ENCODE data around the gene VMP1. TPM values are rescaled to one million over a fixed set of nuclear protein-coding genes. Genes with fewer than 3 reads are reported as not detected.
"Not testable (repeated sequence)": the region's sequence is repeated elsewhere in the genome, so short reads cannot be mapped to it uniquely, and the experiment has no call there.

The VMP1 gene
- total RNA-seq, 1 donor from 2014 or later = 169 TPM

GRCh38 chr17:59848778-59849177 is 141.3 kb downstream of the VMP1 start:
- H3K4me3 ChIP-seq = no peak overlapping the region
- H3K27me3 ChIP-seq = no peaks in the 10 kb centered on the region
- DNase-seq (peak; percentile 92), ATAC-seq (peak; percentile 70)
- peaks cover 74% of the 10 kb centered on the region for H3K4me1 ChIP-seq
- intact Hi-C loops (cut with DNase I) = no loop called here
- no peaks in the 10 kb centered on the region for H3K9me3 ChIP-seq
- TF ChIP-seq, protein P1, sequence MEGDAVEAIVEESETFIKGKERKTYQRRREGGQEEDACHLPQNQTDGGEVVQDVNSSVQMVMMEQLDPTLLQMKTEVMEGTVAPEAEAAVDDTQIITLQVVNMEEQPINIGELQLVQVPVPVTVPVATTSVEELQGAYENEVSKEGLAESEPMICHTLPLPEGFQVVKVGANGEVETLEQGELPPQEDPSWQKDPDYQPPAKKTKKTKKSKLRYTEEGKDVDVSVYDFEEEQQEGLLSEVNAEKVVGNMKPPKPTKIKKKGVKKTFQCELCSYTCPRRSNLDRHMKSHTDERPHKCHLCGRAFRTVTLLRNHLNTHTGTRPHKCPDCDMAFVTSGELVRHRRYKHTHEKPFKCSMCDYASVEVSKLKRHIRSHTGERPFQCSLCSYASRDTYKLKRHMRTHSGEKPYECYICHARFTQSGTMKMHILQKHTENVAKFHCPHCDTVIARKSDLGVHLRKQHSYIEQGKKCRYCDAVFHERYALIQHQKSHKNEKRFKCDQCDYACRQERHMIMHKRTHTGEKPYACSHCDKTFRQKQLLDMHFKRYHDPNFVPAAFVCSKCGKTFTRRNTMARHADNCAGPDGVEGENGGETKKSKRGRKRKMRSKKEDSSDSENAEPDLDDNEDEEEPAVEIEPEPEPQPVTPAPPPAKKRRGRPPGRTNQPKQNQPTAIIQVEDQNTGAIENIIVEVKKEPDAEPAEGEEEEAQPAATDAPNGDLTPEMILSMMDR (IDR thresholded peaks at IDR 0.05) = no peak
- H3K27ac ChIP-seq = peak overlapping the region; percentile 98
- H3K36me3 ChIP-seq = no peaks in the 10 kb centered on the region

DNA sequence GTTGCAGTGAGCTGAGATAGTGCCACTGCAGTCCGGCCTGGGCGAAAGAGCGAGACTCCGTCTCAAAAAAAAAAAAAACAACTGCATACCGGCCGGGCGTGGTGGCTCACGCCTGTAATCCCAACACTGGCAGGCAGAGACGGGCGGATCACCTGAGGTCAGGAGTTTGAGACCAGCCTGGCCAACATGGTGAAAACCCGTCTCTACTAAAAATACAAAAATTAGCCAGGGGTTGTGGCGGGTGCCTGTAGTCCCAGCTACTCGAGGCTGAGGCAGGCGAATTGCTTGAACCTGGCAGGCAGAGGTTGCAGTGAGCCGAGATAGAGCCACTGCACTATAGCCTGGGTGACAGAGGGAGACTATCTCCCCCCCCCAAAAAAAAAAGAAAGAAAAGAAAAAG is 142.9 kb downstream of the VMP1 start:
- H3K4me3 ChIP-seq; H3K36me3 ChIP-seq; H3K27ac ChIP-seq; H3K27me3 ChIP-seq; ATAC-seq; DNase-seq; H3K9me3 ChIP-seq; intact Hi-C loops (cut with DNase I): not testable (repeated sequence)
- peaks cover 61% of the 10 kb centered on the region for H3K4me1 ChIP-seq

- peak; percentile 4 for ATAC-seq
- Histone ChIP-seq H3K9me3 (no peaks in the 10 kb centered on the region), H3K4me1 (peaks cover 60% of the 10 kb centered on the region), H3K27me3 (no peaks in the 10 kb centered on the region), H3K36me3 (no peaks in the 10 kb centered on the region), H3K27ac (peak overlapping the region; percentile 37), H3K4me3 (no peak overlapping the region)
- DNase-seq = no peak
- intact Hi-C loops (cut with DNase I) = no loop called here
- TF ChIP-seq, protein P1 (IDR thresholded peaks at IDR 0.05) = no peak
Measured at GRCh38 chr17:59851439-59852375, 144.3 kb downstream of the VMP1 start.

DNA sequence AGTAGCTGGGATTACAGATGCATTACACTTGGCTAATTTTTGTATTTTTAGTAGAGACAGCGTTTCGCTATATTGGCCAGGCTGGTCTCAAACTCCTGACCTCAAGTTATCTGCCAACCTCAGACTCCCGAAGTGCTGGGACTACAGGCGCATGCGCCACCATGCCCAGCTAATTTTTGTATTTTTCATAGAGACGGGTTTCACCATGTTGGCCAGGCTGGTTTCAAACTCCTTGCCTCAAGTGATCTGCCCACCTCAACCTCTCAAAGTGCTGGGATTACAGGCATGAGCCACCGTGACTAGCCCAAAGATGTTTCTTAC is 145.4 kb downstream of the VMP1 start:
- not testable (repeated sequence) for DNase-seq, H3K27me3 ChIP-seq
- peaks cover 49% of the 10 kb centered on the region for H3K4me1 ChIP-seq

DNA sequence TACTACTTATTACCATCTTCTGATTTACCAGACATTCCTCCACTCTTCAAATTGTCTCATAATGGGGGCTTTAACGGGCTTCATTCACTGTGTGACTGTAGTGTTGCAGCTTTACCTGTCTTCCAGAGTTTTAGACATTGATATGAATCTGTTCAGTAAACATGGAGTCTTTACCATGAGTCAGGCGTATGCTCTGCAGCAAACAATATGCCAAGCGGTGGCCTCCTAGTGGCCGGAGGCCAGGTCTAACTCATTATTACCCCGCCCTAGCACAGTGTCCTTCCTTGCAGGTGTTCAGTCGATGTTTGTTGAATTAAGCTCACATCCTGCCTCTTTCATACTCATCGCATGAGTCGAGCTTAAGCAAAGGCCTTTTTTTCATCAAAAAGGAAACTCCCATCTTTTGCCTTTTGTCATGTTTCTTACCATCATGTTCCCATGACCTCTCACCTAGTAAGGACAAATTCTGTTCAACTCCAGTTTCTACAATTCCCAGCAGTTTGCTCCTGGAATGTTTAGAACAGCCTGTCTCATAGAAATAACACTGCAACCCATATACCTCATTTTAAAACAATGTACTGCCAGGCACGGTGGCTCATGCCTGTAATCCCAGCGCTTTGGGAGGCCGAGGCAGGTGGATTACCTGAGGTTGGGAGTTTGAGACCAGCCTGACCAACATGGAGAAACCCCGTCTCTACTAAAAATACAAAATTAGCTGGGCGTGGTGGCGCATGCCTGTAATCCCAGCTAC is 145.9 kb downstream of the VMP1 start:
- Histone ChIP-seq H3K36me3 (no peaks in the 10 kb centered on the region), H3K27me3 (no peaks in the 10 kb centered on the region), H3K9me3 (no peaks in the 10 kb centered on the region), H3K27ac (peak overlapping the region; percentile 37), H3K4me3 (no peak overlapping the region), H3K4me1 (peaks cover 43% of the 10 kb centered on the region)
- TF ChIP-seq, protein P1 (IDR thresholded peaks at IDR 0.05) = peak; percentile 30
- DNase-seq (no peak), ATAC-seq (peak; percentile 53)
- intact Hi-C loops (cut with DNase I) = no loop called here

More for the DNA sequence above, 145.4 kb downstream of the VMP1 start:
- H3K36me3 ChIP-seq; H3K9me3 ChIP-seq; H3K4me3 ChIP-seq; intact Hi-C loops (cut with DNase I); ATAC-seq: not testable (repeated sequence)
- H3K27ac ChIP-seq = peak overlapping the region; percentile 37

DNA sequence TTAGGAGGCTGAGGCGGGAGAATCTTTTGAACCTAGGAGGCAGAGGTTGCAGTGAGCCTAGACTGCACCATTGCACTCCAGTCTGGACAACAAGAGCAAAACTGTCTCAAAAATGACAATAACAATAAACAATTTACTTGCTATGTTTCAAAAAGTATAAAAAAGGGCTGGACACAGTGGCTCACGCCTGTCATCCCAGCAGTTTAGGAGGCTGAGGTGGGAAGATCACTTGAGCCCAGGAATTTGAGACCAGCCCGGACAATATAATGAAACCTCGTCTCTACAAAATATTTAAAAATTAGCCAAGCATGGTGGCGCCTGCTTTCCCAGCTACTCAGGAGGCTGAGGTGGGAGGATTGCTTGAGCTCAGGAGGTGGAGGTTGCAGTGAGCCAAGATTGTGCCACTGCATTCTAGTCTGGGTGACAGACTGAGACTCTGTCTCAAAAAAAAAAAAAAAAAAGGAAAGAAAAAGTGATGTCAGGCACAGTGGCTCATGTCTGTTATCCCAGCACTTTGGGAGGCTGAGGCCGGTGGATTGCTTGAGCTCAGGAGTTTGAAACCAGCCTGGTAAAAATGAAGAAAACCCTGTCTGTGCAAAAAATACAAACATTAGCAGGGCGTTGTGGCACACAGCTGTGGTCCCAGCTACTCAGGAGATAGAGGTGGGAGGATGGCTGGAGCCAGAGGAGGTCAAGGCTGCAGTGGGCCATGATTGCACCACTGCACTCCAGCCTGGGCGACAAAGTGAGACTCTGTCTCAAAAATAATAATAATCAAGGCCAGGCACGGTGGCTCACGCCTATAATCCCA is 146.7 kb downstream of the VMP1 start:
- DNase-seq; intact Hi-C loops (cut with DNase I); H3K9me3 ChIP-seq: not testable (repeated sequence)

More for the DNA sequence above, 146.7 kb downstream of the VMP1 start:
- H3K4me3 ChIP-seq, ATAC-seq, H3K27ac ChIP-seq, H3K27me3 ChIP-seq, H3K36me3 ChIP-seq: not testable (repeated sequence)
- H3K4me1 ChIP-seq = peaks cover 37% of the 10 kb centered on the region
